ENCODE data around the gene KCP.

KCP gene

DNA sequence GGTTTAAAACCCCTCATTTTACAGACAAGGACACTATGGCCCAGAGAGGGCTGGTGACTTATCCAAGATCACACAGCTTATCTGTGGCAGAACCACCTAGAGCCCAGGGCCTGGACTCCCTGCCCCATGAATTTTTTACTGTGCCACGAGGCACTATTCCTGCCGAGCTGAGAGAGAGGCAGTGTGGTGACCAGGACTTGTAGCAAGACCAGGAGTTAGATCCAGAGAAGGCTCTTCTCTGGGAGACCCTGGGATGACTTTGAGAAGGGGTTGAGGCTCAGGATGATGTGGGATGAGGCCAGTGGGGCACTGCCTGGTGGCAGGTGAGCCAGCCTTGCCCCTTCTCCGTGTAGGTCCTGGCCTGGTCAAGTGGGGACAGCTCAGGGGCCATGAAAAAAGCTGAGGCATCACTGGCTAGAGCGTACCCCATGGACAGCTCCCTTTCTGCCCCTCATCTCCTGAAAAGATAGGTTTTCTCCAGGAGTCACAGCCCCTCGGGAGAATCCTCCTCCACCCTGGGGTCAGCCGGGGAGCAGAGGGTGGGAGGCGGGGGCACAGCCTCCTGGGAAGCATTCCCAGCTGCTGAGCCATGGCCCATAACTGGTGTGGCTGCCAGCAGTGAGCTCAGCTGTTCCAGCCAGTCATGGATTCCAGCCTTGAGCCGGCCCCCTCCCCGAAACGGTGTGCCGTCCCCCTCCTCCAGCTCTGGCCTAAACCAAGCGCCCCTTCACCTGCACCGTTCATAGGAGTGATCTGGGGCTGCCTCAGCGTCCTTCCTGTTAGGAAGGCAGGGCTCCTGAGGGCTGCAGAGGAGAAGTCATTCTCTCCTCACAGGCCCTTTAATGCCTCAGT lies 74.5 kb downstream of the KCP start:
- TF ChIP-seq, protein P1, sequence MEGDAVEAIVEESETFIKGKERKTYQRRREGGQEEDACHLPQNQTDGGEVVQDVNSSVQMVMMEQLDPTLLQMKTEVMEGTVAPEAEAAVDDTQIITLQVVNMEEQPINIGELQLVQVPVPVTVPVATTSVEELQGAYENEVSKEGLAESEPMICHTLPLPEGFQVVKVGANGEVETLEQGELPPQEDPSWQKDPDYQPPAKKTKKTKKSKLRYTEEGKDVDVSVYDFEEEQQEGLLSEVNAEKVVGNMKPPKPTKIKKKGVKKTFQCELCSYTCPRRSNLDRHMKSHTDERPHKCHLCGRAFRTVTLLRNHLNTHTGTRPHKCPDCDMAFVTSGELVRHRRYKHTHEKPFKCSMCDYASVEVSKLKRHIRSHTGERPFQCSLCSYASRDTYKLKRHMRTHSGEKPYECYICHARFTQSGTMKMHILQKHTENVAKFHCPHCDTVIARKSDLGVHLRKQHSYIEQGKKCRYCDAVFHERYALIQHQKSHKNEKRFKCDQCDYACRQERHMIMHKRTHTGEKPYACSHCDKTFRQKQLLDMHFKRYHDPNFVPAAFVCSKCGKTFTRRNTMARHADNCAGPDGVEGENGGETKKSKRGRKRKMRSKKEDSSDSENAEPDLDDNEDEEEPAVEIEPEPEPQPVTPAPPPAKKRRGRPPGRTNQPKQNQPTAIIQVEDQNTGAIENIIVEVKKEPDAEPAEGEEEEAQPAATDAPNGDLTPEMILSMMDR (IDR thresholded peaks at IDR 0.05; ENCODE audit: insufficient read depth, low read depth, low read length, missing control alignments): no peak
- DNase-seq (ENCODE audit: low read depth): no peak

DNA sequence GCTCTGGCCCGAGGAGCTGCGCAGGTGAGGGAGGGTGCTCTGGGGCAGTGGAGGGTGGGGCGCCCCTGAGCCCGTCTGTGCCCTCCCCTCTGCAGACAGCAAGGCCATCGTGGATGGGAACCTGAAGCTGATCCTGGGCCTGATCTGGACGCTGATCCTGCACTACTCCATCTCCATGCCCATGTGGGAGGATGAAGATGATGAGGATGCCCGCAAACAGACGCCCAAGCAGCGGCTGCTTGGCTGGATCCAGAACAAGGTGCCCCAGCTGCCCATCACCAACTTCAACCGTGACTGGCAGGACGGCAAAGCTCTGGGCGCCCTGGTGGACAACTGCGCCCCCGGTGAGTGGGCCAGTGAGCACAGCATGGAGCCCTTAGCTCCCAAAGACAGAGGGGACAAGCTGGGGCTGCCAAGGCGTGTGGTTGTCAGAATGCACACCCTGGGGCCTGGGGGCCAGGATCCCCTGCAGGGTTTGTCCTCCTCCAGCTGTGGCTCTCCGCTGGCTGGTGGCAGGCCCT lies 75.2 kb downstream of the KCP start:
- no peak for DNase-seq (ENCODE audit: low read depth)
- TF ChIP-seq, protein P1 (IDR thresholded peaks at IDR 0.05; ENCODE audit: insufficient read depth, low read depth, low read length, missing control alignments): no peak

More for the DNA sequence above, 74.5 kb downstream of the KCP start:
- no peak overlapping the region for H3K4me3 ChIP-seq (ENCODE audit: low read length)

DNA sequence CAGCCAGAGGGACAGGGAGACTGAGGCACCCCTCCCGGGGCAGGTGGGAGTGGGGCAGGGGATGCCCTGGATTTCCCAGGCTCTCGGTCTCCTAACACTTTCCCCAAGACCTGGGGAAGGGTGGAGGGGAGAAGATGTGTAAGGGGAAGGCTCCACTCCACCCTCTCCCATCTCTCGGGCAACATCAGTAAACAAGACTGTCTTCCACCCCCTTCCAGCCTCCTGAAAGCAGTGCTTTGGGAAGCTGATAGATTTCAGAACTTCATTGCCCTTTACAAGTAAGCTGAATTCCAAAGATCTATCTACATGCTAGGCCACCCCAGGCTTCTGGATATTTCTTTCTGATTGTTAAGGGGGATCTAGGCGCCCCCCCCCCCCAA lies 76.6 kb downstream of the KCP start:
- TF ChIP-seq, protein P1 (IDR thresholded peaks at IDR 0.05; ENCODE audit: insufficient read depth, low read depth, low read length, missing control alignments): no peak
- no peak for DNase-seq (ENCODE audit: low read depth)
- H3K4me3 ChIP-seq (ENCODE audit: low read length): no peak overlapping the region

More for the DNA sequence above, 75.2 kb downstream of the KCP start:
- H3K4me3 ChIP-seq (ENCODE audit: low read length): no peak overlapping the region

DNA sequence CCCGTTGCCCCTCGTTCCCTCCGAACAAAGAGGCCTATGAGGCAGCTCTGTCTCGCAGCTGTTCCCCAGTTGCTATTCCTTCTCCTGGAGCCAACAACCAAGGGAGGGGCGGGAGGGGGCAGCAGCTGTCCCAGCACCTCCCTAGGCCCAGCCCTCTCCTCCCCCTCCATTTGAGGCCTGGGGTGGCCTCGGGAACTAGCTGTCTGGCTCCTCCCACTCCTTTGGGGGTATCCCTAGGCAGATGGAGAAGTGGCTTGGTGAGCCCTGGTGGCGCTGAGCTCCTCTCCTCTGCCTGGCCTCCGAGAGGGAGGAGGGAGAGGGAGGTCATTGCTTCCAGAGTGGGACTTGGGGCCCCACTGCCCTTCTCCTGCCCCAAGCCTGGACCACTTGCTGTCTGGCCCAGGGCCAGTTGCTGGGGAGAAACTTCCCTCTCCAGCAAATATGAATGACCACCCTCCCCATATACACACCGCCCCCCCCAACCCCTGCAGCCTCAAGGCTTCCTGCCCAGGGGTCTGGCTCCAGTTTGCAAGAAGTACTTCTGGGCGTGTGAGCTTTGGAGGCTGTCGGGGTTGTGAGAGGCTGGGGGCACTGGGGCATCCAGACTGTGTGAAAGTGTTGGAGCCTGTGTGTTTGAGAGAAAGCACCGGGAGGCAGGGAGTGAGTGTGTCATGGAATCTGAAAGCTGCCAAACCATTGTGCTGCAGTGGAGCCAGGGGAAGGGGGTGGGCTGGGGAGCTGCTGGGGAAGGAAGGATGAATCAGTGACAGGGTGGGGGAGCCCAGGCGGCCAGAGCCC lies 77.2 kb downstream of the KCP start:
- H3K4me3 ChIP-seq (ENCODE audit: low read length): no peak overlapping the region
- DNase-seq (ENCODE audit: low read depth): peak; percentile 40
- TF ChIP-seq, protein P1 (IDR thresholded peaks at IDR 0.05; ENCODE audit: insufficient read depth, low read depth, low read length, missing control alignments): no peak

DNA sequence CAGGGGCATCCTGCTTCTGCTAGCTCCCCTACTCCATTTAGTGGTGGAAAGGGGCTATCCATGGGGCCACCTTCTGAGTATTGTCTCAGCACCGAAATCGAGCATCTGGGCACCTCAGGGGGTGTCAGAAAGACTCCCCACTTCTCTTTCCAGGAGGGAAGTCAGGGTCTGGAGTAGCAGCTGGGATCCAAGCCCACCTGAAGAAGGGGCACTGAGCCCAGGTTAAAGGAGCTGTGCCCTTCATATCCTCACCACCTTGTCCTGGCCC lies 77.7 kb downstream of the KCP start:
- TF ChIP-seq, protein P1 (IDR thresholded peaks at IDR 0.05; ENCODE audit: insufficient read depth, low read depth, low read length, missing control alignments): no peak
- no peak overlapping the region for H3K4me3 ChIP-seq (ENCODE audit: low read length)
- no peak for DNase-seq (ENCODE audit: low read depth)

DNA sequence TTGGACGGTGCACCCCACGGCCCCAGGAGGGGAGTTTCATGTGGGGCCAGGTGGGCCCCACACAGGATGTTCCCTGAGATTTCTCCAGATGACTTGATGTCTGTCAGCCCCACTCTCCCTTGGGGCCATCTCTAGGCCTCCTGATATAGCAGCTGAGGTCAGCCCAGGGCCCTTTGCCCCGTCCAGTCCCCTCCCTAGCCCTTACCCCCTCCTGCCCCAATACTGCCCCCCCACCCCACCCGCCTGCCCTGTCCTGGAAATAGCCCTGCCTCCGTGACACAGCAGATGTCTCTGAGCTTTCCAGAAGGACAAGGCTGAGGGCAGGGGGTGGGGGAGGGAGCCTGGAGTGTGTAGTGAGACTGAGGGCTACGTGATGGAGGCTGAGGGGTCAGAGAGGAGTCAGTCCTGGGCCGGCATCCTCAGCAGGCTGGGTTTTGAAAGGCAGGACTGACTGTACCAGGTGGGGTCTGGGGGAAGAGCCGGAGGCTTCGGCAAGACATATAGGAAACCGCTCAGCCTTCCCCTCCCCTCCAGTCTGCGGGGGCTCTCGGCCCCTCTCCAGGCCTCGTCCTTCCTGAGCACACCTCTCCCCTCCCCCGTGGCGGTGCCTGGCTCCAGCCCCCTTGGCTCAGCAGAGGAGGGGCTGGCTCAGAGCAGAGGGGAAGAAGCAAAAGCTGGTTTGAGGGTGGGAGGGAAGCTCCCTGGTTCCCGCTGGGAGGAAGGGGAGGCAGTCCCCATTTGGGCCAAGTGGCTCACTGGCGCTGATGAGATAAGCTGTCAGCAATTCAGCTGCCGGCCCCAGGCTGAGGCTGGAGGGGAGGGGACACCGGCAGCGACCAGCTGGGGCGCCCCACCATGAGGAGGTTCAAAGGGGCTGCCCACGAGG lies 78.3 kb downstream of the KCP start:
- DNase-seq (ENCODE audit: low read depth): no peak
- no peak overlapping the region for H3K4me3 ChIP-seq (ENCODE audit: low read length)
- TF ChIP-seq, protein P1 (IDR thresholded peaks at IDR 0.05; ENCODE audit: insufficient read depth, low read depth, low read length, missing control alignments): no peak

Data from epithelial cell of esophagus (primary cell).